HG03159 (cell line): Measurements from ENCODE around the gene ITFG2.
"Not testable (repeated sequence)": the region's sequence is repeated elsewhere in the genome, so short reads cannot be mapped to it uniquely, and the experiment has no call there.

Experiments used
- ATAC-seq: cut with Tn5 transposase; IDR thresholded peaks from one replicate; pipeline ENCODE4 v1.9.1; 2021; ENCODE audit warnings: mild to moderate bottlenecking, moderate library complexity; ENCODE audit not compliant: unreplicated experiment

ITFG2 gene

GRCh38 chr12:2812290-2813213 lies at the start of gene ITFG2:
Gene ITFG2, plus strand, starts transcription at chr12:2812668. Its CDS starts 93 bp downstream, at chr12:2812761.
- peak; percentile 92 for ATAC-seq

- ATAC-seq: no peak
Observed at GRCh38 chr12:2764398-2764797, 48.1 kb upstream of the ITFG2 start.

- ATAC-seq: no peak
Observed at GRCh38 chr12:2765052-2765451, 47.4 kb upstream of the ITFG2 start.

- no peak for ATAC-seq
Observed at GRCh38 chr12:2765608-2766007, 46.9 kb upstream of the ITFG2 start.

- ATAC-seq: no peak
Observed at GRCh38 chr12:2768224-2768961, 44.1 kb upstream of the ITFG2 start.

GRCh38 chr12:2769866-2770533 lies 42.5 kb upstream of the ITFG2 start:
- no peak for ATAC-seq

- not testable (repeated sequence) for ATAC-seq
Observed at GRCh38 chr12:2770544-2770943, 41.9 kb upstream of the ITFG2 start.

GRCh38 chr12:2772370-2772769 lies 40.1 kb upstream of the ITFG2 start:
- no peak for ATAC-seq

- ATAC-seq: no peak
Observed at GRCh38 chr12:2773199-2773875, 39.1 kb upstream of the ITFG2 start.

GRCh38 chr12:2775431-2775830 lies 37.0 kb upstream of the ITFG2 start:
- no peak for ATAC-seq

GRCh38 chr12:2776129-2776806 lies 36.2 kb upstream of the ITFG2 start:
- ATAC-seq: no peak

GRCh38 chr12:2779281-2779680 lies 33.2 kb upstream of the ITFG2 start:
- no peak for ATAC-seq

- ATAC-seq: no peak
Observed at GRCh38 chr12:2783936-2784600, 28.4 kb upstream of the ITFG2 start.

- no peak for ATAC-seq
Observed at GRCh38 chr12:2785017-2785416, 27.5 kb upstream of the ITFG2 start.

- no peak for ATAC-seq
Observed at GRCh38 chr12:2791089-2791488, 21.4 kb upstream of the ITFG2 start.

- no peak for ATAC-seq
Observed at GRCh38 chr12:2792671-2793500, 19.6 kb upstream of the ITFG2 start.

- no peak for ATAC-seq
Observed at GRCh38 chr12:2793561-2793960, 18.9 kb upstream of the ITFG2 start.

- ATAC-seq: no peak
Observed at GRCh38 chr12:2794191-2794735, 18.2 kb upstream of the ITFG2 start.
